GM18508 (cell line): Measurements from ENCODE around the gene TRIM4.

Source experiments
- ATAC-seq: cut with Tn5 transposase; IDR thresholded peaks from one replicate; pipeline ENCODE4 v1.9.1; 2021; ENCODE audit warnings: moderate number of reproducible peaks; ENCODE audit not compliant: insufficient read depth, unreplicated experiment

TRIM4 gene

GRCh38 chr7:99848420-99849216 lies 70.7 kb downstream of the TRIM4 start:
- ATAC-seq = no peak

- no peak for ATAC-seq
Observed at GRCh38 chr7:99844328-99844727, 75.0 kb downstream of the TRIM4 start.

- ATAC-seq = no peak
Observed at GRCh38 chr7:99843808-99844207, 75.5 kb downstream of the TRIM4 start.

- ATAC-seq = no peak
Observed at GRCh38 chr7:99842926-99843325, 76.4 kb downstream of the TRIM4 start.
